ENCODE results near the gene KIAA0040. TPM values are rescaled to one million over a fixed set of nuclear protein-coding genes. Genes with fewer than 3 reads are reported as not detected.

KIAA0040 gene
- total RNA-seq, 1 experiment from 2014 or later = 5.0 TPM

- Histone ChIP-seq H2BK12ac (ENCODE audit: insufficient read length, low read depth, low read length) (no peak overlapping the region), H2BK20ac (ENCODE audit: low read depth, low read length, poor library complexity, severe bottlenecking) (no peak overlapping the region), H3K27ac (ENCODE audit: insufficient read length, low read depth, low read length) (no peak overlapping the region), H3K9ac (ENCODE audit: extremely low read depth, insufficient read length, low read length) (no peak overlapping the region), H3K27me3 (ENCODE audit: insufficient read depth, low read length) (no peaks in the 10 kb centered on the region), H3K14ac (ENCODE audit: insufficient read depth, low read length) (no peak overlapping the region), H4K8ac (replicated peaks; ENCODE audit: insufficient read length, low read depth, low read length) (no peak overlapping the region), H3K23ac (ENCODE audit: insufficient read length, low read depth, low read length) (no peak overlapping the region), H3K4me1 (ENCODE audit: insufficient read depth, low read length) (no peaks in the 10 kb centered on the region; the same call in 1 of the 2 replicates), H3K79me2 (ENCODE audit: insufficient read depth, low read length) (no peaks in the 10 kb centered on the region), H3K9me3 (ENCODE audit: control insufficient read depth, low read depth, low read length) (no peaks in the 10 kb centered on the region), H3K56ac (ENCODE audit: insufficient read length, low read depth, low read length) (no peak overlapping the region), H3T11ph (ENCODE audit: low read length) (no peak overlapping the region), H4K91ac (ENCODE audit: insufficient read length, low read depth, low read length) (no peak overlapping the region), H2BK15ac (ENCODE audit: low read depth, low read length) (no peak overlapping the region), H3K79me1 (ENCODE audit: insufficient read depth, low read depth, low read length, poor library complexity, severe bottlenecking) (no peaks in the 10 kb centered on the region), H2AFZ (ENCODE audit: low read length) (no peak overlapping the region), H2AK5ac (ENCODE audit: insufficient read length, low read length) (no peak overlapping the region), H4K5ac (ENCODE audit: insufficient read length, low read depth, low read length) (no peak overlapping the region), H2BK120ac (ENCODE audit: low read depth, low read length, poor library complexity, severe bottlenecking) (no peak overlapping the region), H3K4me2 (ENCODE audit: insufficient read depth, insufficient read length, low read length) (no peak overlapping the region), H3K23me2 (ENCODE audit: insufficient read length, low read depth, low read length, poor library complexity, severe bottlenecking) (no peaks in the 10 kb centered on the region), H4K20me1 (ENCODE audit: control insufficient read depth, insufficient read depth, insufficient read length) (no peaks in the 10 kb centered on the region), H3K4ac (ENCODE audit: low read depth, low read length) (no peak overlapping the region), H2BK5ac (ENCODE audit: insufficient read length, low read length) (no peak overlapping the region), H3K18ac (ENCODE audit: insufficient read length, low read depth, low read length) (no peak overlapping the region)
- DNase-seq = no peak
- Mint-ChIP-seq H3K4me3 (no peak overlapping the region), H3K27me3 (ENCODE audit: low read depth) (no peaks in the 10 kb centered on the region), H3K9me3 (peaks cover 0 to 7% of the 10 kb centered on the region in 2 experiments; a peak in 4 of 5 replicates), H3K27ac (no peak overlapping the region), H3K36me3 (ENCODE audit: insufficient read depth in 1 of 3, low read depth in 3 of 3) (no peaks in the 10 kb centered on the region), H3K4me1 (peaks cover 12 to 13% of the 10 kb centered on the region in 2 experiments; a peak in 2 of 4 replicates)
- WGBS (ENCODE audit: extremely low coverage, insufficient read length, low lambda C conversion rate) = no CpG with 5 or more reads among the region's 3 CpGs
- TF ChIP-seq CTCF (conservative IDR thresholded peaks at IDR 0.05) = no peak
Measured at GRCh38 chr1:175234639-175235038, 42.1 kb upstream of the KIAA0040 start.

Data from H9 (cell line).